ENCODE data around the gene PRR19.
A peak's percentile ranks its signal among the peaks of the same experiment; 100 is the strongest.

PRR19 gene

GRCh38 chr19:42271861-42272534 lies 29.9 kb upstream of the PRR19 start:
- DNase-seq, result no peak

DNA sequence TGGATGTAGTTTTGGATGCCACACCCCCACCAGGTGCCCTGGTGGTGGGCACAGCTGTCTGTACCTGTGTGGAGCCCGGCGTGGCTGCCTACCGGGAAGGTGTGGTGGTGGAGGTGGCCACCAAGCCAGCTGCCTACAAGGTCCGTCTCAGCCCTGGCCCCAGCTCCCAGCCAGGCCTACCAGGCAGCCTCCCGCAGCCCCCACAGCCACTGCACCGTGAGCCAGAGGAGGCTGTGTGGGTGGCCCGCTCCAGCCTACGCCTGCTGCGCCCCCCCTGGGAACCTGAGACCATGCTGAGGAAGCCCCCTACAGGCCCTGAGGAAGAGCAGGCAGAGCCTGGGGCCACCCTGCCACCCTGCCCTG lies 29.4 kb upstream of the PRR19 start:
- no peak for DNase-seq

DNA sequence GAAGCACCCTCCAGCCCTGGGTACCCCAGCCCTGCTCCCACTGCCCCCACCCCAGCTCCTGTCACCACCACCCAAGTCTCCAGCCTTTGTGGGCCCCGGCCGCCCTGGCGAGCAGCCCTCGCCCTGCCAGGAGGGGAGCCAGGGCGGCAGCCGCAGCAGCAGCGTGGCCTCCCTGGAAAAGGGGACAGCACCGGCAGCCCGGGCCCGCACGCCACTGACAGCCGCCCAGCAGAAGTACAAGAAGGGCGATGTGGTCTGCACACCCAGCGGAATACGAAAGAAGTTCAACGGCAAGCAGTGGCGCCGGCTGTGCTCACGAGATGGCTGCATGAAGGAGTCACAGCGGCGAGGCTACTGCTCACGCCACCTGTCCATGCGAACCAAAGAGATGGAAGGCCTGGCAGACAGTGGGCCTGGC lies 28.9 kb upstream of the PRR19 start:
- DNase-seq, result no peak

- no peak for DNase-seq
These were observed 28.4 kb upstream of the PRR19 start for GRCh38 chr19:42273407-42274064.

DNA sequence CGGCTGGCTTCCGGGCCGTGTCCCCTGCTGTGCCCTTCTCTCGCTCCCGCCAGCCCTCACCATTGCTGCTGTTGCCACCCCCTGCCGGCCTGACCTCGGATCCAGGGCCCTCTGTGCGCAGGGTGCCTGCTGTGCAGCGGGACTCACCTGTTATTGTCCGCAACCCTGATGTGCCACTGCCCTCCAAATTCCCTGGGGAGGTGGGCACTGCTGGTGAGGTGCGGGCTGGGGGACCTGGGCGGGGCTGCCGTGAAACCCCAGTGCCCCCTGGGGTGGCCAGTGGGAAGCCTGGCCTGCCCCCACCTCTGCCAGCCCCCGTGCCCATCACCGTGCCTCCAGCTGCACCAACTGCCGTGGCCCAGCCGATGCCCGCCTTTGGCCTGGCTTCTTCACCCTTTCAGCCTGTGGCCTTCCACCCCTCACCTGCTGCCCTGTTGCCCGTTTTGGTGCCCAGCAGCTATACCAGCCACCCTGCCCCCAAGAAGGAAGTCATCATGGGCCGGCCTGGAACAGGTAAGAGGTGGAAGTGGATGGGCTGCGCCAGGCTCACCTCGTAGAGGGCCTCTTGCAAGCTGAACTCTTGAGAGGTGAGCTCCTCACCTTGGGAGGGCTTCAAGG lies 27.8 kb upstream of the PRR19 start:
- DNase-seq, result no peak

DNA sequence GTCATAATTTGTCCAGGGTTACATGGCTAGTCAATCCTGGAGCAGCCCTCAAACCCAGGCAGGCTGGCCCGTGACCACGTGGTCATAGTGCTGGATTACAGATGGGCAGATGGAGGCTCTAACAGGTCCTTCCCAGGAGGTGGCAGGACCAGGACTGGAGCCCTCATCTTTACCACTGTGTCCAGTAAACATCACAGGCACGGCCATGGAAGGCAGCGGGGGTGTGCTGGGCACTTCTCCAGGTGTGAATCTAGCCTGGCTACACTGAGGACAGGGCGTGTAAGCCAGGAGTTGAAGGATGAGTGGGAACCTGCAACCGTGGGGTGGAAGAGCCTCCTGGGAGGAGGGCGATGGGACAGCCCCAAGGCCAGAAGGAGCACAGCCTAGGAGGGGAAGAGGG lies 26.8 kb upstream of the PRR19 start:
- no peak for DNase-seq

GRCh38 chr19:42275517-42275916 lies 26.4 kb upstream of the PRR19 start:
- no peak for DNase-seq

GRCh38 chr19:42276284-42276683 lies 25.6 kb upstream of the PRR19 start:
- no peak for DNase-seq

DNA sequence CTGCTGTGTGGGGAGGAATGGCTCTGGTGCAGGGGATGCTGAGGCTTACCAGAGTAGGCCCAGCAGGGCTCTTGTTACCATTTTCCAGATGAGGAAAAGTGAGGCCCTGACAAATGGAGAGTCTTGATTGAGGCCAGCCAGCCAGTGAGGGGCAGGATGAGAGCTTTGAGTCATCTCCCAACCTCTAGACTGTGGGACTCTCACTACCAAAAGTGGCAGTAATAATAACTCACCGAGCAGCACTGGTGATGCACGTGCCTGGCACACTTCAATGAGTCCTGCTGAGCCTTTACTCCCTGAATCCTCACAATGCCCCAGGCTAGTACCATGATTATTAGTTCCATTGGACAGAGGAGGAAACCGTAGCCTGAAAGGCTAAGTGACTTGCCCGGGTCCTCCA lies 25.1 kb upstream of the PRR19 start:
- no peak for DNase-seq

DNA sequence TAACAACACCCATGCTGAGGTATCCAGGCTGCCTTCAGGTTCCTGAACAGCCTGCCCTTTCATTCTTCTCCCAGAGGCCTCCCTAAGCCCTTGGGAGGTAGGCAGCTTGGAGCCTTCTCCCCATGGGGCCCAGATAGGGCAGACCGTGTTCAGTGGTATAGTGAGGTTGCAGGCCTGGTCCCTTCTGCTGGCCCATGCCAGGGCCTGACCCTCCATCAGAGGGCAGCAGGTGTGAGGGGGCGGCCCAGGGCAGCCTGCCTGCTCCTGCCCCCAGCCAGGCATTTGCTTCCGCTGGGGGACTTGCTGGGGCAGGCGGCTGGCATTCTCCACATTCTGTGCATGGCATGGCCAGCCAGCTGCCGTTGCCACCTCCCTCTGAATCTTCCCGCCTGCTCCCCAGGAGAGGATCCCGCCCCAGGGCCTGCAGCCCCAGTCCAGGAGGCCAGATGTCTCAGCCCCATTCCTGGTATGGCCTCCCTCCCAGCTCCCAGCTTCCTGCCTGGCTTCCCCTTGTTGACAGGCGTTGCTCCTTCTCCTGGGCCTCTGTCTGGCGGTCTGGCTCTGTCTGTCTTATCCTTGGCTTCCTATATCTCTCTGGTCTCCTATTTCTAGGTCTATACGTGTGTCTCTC lies 24.0 kb upstream of the PRR19 start:
- DNase-seq, result no peak

DNA sequence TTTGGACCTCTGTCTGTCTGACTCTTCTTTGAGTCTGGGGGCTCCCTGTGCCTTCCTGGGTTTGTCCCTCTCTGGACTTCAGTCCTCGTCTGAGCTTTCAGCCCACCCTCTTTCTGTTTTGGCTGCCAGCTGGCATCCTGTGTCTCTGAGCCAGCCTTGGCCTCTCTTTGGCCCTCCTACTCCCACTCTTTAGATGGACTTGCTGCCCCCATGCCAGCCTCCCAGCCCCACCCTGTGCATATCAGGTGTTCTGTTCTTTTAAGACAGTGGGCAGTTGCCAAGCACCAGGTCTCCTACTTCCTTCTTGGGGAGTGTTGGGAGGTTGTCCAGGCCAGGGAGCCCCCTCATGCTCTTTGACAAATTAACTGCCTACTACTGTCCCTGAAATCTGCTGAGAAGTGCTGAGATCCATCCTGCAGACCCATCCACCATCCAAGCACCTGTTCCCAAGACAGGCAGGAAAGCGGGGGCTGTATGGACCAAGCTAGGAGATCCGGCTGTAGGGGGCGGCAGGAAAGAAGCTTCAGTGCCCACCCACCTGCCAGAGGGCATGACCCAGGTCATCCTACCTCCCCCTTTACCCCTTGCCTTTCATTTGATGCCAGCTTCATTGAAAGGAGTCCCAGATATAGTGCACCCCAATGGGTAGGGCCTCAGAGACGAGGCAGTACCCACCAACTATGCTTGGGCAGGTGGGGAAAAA lies 23.3 kb upstream of the PRR19 start:
- no peak for DNase-seq

DNA sequence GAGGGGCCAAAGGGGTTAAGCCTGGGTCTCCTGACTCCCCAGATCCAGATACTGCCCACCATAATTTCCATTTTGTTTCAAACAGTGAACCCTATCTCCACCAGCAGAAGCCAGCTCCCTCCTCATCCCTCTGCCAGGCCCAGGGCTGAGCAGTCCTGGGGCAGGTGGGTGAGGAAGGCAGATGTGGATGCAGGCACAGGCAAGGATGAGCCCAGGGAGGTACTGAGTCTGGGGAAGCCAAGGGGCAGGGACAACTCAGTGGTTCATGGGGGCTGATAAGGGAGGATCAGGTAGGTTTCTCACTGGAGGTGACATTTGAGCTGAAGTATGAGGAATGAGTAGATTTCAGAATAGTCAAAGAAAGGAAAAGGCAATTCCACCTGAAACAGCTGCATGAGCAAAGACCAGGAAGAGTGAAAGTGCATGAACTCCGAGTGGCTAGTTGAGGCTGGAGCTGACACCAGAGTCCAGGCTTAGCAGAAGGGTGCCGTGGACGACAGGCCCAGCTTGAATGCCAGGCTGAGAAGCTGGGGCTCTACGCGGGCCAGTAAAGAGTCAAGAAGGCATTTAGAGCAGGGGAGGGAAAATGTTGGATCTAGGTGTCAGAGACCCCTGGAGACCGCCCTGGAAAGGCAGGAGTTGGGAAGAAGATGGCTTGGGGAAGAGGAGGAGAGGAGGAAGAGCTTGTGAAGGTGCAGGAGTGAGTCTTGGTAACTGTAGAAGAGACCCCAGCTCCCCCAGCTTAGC lies 22.6 kb upstream of the PRR19 start:
- DNase-seq, result no peak

DNA sequence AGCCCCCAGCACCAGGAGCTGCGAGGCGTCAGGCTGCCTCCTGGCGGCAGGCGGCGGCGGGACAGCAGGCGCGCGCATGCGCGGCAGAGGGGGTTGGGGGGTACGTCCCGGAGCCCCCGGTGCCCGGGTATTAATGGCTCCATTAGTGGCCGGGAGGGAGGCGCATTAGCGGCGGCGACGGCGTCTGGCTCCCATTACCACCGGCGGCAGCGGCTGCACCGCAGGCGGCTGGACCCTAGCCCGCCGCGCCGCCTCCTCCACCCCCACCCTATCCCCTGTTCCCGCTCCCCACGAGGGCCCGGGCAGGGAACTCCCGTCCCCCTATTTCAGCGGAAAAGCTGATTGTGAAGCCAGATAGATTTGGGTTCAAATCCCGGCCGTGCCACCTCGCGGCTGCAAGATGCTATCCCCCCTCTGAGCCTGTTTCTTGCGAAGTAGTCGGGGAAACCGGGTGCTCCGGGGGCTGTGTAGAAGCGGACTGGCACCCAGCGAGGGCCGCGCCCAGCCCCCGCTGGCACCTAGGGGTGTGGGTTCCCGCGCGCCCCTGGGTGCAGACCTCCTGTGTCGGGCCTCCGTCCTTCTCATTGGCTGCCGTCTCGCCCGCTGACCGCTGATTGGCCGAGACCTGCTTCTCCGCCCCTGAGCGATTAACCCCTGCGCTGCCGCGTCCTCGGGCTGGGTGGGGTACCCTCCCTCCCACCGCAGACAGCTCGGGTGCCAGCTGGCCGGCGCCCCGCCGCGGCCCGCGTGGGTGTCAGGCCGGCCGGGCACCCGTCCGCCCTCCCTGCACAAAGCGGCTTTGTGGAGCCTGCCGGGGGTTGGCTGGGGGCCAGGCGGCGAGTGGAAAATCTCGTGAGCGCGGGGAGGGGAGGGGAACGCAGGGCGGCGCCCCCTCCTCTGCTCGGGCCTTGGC lies 21.8 kb upstream of the PRR19 start:
- DNase-seq, result peak; percentile 98

DNA sequence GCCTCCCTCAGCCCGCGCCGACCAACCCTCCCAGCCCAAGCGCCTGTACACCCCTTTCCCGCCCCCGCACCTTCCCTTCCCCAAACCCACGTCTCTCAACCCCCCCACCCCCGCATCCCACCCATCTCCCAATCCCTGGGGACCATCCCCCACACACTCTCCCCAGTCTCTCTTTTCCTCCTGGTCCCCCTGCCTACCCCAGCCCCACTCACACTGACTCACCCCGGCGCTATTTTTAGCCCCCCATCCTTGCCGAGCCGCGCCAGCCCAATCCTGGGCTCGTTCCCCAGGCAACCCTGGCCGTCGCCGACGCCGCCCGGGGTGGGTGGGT lies 21.2 kb upstream of the PRR19 start:
- no peak for DNase-seq

GRCh38 chr19:42281146-42281826 lies 20.6 kb upstream of the PRR19 start:
- DNase-seq, result peak; percentile 77

GRCh38 chr19:42281827-42282762 lies 19.8 kb upstream of the PRR19 start:
- DNase-seq, result peak; percentile 75

DNA sequence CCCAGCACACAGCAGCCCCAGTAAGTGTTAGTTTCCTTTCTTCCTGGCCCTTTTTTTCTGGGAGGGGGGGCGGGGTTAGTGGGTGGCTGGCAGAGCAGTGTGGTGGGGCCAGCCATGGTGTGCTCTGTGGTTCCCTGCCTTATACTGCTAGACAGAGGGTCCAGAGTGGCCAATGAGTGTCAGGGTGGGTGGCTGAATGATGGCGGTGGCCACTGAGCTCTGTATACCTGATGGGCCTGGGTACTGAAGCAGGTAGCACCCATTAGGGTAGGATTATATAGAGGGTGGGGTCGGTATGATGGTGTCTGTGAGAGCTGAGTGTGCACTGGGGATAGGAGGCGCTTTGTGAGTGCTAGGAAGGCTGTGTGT lies 19.1 kb upstream of the PRR19 start:
- DNase-seq, result no peak

GRCh38 chr19:42283188-42284065 lies 18.5 kb upstream of the PRR19 start:
- peak; percentile 96 for DNase-seq

DNA sequence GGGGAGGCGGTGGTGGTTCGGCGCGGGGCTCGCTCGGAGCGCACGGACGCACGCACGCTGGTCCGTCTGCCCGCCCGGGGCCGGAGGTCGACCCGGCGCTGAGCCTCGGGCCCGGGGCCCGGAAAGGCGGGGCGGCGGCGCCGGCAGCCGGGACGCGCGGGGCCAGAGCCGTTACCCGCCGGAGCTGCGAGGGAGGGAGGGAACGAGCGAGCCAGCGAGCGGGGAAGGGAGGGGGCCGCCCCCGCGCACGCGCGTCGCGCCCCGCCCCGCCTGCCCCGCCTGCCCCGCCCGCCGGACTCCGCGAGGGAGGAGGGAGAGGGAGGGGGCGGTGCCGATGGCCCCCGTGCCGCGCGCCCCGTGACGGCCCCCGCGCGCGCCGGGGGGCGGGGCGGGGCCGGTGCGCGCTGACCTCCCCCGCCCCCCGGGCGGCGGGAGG lies 17.8 kb upstream of the PRR19 start:
- DNase-seq, result peak; percentile 90

All from hematopoietic multipotent progenitor cell treated with erythropoietin and hydrocortisone succinate and interleukin-3 and kit ligand, for 6 days (in vitro differentiated cells).